ENCODE results near the gene ZNF688.
A peak's percentile ranks its signal among the peaks of the same experiment; 100 is the strongest.
"Not testable (repeated sequence)": the region's sequence is repeated elsewhere in the genome, so short reads cannot be mapped to it uniquely, and the experiment has no call there.

The ZNF688 gene

DNA sequence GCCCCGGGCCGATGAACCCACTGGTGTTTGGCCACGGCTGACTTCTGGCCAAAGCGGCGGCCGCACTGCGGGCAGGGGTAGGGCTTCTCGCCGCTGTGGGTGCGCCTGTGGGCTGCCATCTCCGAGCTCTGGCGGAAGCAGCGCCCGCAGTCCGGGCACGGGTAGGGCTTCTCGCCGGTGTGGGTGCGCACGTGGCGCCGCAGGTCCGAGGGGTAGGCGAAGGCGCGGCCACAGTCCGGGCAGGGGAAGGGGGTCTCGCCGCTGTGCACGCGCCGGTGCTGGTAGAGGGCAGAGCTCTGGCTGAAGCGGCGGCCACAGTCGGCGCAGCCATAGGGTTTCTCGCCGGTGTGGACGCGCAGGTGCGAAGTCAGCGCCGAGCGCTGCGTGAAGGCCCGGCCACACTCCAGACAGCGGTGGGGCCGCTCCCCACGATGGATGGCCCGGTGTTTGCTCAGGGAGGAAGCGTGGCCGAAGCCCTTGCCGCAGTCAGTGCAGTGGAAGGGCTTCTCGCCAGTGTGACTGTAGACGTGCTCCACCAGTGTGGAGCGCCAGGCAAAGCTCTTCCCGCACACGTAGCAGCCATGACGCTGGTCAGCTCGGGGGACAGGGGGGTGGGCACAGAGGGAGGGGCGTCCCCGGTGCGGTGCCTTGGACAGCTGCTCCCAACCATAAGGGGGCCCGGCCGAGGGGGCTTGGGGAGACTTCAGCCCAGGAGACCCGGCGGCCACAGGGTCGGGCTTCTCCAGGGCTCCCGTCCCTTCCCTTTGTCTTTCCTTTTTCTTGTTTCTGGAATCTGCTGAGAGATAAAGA, 16.0 kb downstream of the ZNF688 start:
- no peak for DNase-seq

DNA sequence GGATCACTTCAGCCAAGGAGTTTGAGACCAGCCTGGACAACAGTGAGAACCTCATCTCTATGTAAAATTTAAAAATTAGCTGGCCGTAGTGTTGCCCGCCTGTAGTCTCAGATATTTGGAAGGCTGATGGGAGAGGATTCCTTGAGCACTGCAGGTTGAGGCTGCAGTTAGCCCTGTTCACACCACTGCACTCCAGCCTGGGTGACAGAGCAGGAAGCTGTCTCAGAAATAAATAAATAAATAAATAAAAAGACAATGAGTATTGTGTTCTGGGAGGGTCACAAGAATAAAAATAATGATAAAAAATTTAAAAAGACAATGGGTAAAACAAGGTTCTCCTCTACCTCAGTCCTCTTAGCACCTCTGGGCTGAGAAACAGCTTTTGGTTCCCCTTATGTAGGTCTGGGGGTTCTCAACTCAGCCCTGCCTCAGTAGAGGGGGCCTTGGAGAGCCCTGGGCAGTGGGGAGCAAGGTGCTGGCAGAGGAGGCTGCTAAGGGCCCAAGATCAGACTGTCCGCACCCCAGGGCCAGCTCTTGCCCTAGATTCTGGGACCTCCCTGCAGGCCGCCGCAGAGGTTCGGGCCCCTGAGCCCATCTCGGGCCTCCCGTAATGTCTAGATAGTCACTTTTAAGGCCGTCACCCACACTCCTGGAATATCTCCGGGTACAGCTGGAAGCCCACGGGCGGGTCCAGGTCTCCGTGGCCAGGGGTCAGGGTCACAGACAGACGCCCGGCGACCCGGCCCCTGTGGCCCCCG, 16.8 kb downstream of the ZNF688 start:
- no peak for DNase-seq

- DNase-seq: no peak
Observed at GRCh38 chr16:30553393-30553899, 18.1 kb downstream of the ZNF688 start.

DNA sequence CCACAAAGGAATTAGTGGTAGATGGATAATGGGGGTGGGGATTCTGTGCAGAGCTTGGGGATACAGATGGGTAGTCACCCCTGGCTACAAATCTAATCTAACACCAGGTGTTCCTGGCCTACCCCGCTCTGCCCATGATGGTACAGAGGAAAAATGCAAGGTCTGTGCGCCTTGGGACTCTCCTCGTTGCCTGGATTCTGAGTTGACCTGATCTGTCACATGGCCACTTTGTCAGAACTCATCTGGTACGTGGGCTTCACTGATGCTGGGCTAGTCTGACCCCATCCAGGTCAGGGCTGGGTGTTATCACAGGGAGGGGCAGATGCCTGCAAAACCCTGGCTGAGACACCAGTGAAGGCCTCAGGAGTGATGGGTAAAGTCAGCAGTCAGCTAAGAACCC, 18.6 kb downstream of the ZNF688 start:
- no peak for DNase-seq

DNA sequence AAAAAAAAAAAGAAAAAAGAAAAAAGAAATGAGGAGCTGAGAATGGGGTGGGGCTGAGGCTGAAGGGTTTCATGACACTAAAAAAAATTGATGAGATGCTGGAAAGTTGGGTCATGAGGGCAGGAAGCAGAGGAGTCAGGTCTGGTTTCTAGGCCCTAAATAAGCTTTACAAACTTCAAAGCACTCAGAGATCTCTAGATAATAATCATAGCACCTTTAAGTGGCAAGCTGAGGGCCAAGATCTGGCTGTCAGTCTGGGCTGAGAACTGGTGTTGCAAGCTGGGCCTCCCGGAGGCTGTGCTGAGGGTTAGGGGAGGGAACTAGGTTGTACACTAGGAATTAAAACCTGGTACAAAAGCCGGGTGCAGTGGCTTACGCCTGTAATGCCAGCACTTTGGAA, 19.7 kb downstream of the ZNF688 start:
- DNase-seq: peak; percentile 87

GRCh38 chr16:30548416-30549253, 22.9 kb downstream of the ZNF688 start:
- no peak for DNase-seq

- DNase-seq: no peak
Observed at GRCh38 chr16:30546115-30546514, 25.4 kb downstream of the ZNF688 start.

- DNase-seq: no peak
Observed at GRCh38 chr16:30543067-30543466, 28.4 kb downstream of the ZNF688 start.

- DNase-seq: no peak
Observed at GRCh38 chr16:30541502-30542329, 29.8 kb downstream of the ZNF688 start.

GRCh38 chr16:30540916-30541464, 30.5 kb downstream of the ZNF688 start:
- DNase-seq: not testable (repeated sequence)

- not testable (repeated sequence) for DNase-seq
Observed at GRCh38 chr16:30539986-30540526, 31.5 kb downstream of the ZNF688 start.

DNA sequence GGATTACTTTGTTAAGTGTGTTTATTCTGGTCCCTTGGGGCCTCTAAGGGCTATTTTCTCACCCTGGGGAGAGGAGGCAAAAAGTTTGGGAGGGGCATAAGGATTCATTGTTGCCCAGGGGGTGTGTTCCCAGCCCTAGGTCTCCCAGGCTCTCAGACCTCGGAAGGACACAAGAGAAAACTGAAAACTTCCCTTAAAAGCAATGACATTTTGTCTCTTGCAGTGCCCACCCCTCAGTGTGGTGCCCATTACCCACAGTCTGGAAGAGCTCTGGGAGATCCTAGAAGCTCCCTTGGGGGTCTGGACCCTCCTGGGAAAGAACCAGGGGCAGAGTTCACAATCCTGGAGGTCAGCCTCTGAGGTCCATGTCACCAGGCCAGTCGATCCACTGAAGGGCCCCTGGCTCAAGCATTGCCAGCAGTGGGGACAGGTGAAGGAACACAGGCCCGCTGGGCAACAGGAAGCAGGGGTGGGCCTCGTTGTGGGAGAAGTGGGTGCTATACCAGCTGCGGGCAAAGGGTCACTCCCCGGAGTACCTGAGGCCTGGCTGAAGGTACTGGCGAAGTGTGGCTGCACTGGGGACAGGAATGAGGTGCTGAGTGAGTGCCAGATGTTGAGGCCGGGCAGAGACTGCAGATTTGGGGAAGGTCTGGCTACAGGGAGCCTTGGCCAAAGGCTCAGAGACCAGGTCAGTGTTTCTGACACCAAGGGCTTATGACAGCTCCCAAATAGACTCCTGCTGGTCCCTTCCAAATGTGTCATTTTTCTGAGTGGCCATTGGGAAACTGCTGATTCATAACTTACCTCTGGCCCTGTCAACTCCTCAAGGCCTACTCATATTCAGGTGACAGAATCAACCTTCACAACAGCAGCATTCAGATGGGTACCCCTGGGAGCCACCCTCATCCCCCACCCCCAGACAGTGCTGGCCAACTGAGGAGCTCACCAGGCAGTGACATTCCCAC, 32.2 kb downstream of the ZNF688 start:
- DNase-seq: no peak

DNA sequence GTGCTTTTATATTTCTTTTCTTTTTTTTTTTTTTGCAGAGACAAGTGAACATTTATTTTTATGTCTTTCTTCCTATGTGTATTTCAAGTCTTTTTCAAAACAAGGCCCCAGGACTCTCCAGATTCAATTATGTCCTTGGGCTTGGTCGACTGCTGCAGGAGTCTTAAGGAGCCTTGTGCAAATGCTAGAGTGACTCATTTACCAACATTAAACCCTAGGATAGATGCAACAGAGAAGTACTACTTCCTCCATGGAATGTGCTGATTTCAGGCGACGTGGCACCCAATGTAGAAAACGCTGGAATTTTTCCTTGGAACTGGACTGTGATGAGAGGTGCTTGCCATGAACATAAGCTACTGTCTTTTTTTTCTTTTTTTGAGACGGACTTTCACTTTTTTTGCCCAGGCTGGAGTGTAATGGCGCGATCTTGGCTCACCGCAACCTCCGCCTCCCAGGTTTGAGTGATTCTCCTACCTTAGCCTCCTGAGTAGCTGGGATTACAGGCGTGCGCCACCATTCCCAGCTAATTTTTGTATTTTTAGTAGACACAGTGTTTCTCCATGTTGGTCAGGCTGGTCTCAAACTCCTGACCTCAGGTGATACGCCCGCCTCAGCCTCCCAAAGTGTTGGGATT, 35.0 kb downstream of the ZNF688 start:
- DNase-seq: not testable (repeated sequence)

DNA sequence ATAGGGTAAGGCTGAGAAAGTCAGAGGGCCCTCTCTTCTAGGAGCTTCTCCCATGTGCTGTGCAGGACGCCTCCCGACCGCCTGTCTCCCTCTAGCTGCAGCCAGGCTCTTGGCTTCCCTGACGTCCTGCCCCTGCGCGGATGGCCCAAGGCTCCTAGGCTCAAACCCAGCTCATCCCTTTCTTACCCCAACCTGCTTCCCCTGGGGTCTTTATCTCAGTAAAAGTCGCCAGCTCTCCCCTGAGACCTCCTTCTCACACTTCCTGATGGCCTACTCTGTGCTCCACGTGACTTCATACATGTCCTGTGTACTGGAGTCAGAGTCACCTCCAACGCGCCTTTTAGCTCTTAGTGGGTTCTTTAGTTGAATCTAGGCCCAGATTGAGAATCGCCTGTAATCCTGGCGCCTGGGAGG, 35.7 kb downstream of the ZNF688 start:
- peak; percentile 65 for DNase-seq

DNA sequence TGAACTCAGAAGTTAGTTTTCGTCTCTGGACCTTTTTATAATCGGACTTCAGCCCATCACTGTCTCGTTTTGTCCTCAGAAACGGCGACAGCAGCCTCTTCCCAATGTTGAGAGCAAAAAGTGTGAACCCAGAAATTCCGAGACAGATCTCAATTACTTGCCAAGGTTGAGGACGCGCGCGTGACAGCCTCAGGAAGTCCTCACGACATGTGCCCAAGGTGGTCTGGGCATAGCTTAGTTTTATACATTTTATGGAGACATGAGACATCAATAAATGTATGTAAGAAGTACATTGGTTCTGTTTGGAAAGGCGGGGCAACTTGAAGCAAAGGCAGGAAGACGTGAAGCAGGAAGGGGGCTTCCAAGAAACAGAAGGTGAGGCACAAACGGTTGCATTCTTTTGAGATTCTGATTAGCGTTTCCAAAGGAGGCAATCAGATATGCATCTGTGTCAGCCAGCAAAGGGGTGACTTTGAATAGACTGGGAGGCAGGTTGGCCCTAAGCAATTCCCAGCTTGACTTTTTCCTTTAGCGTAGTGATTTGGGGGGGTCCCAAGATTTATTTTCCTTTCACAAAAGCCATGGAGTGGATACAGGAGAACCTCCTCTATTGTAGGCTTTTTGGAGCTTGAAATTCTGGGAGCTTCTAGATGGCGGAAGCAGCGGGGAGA, 36.3 kb downstream of the ZNF688 start:
- DNase-seq: peak; percentile 55

GRCh38 chr16:30534368-30535105, 37.0 kb downstream of the ZNF688 start, which contains the start of gene ZNF747:
ZNF747 (minus strand) TSS chr16:30534858; CDS start chr16:30534679, 179 bp downstream.
- peak; percentile 94 for DNase-seq

- DNase-seq: peak; percentile 29
Observed at GRCh38 chr16:30533748-30534367, 37.7 kb downstream of the ZNF688 start.

- no peak for DNase-seq
Observed at GRCh38 chr16:30533146-30533522, 38.4 kb downstream of the ZNF688 start.

All from CD4-positive, alpha-beta T cell treated with Interleukin-21 for 1 hour (primary cell).